ENCODE measurements around the gene E2F2.
"Not testable (repeated sequence)": the region's sequence is repeated elsewhere in the genome, so short reads cannot be mapped to it uniquely, and the experiment has no call there.

E2F2 gene

GRCh38 chr1:23524716-23525401, 6.2 kb downstream of the E2F2 start:
- DNase-seq (ENCODE audit: low read depth): peak; percentile 29

- DNase-seq (ENCODE audit: low read depth): no peak
Observed at GRCh38 chr1:23524163-23524562, 6.9 kb downstream of the E2F2 start.

GRCh38 chr1:23522244-23522982, 8.6 kb downstream of the E2F2 start:
- DNase-seq (ENCODE audit: low read depth): no peak

GRCh38 chr1:23521588-23521987, 9.4 kb downstream of the E2F2 start:
- no peak for DNase-seq (ENCODE audit: low read depth)

- DNase-seq (ENCODE audit: low read depth): no peak
Observed at GRCh38 chr1:23517581-23517980, 13.5 kb downstream of the E2F2 start.

GRCh38 chr1:23515905-23516304, 15.1 kb downstream of the E2F2 start:
- no peak for DNase-seq (ENCODE audit: low read depth)

- DNase-seq (ENCODE audit: low read depth): no peak
Observed at GRCh38 chr1:23514111-23514679, 16.8 kb downstream of the E2F2 start.

- no peak for DNase-seq (ENCODE audit: low read depth)
Observed at GRCh38 chr1:23509896-23510295, 21.1 kb downstream of the E2F2 start.

GRCh38 chr1:23506376-23507107, 24.5 kb downstream of the E2F2 start:
- DNase-seq (ENCODE audit: low read depth): no peak

GRCh38 chr1:23505851-23506250, 25.2 kb downstream of the E2F2 start:
- DNase-seq (ENCODE audit: low read depth): no peak

GRCh38 chr1:23504156-23504555, 26.9 kb downstream of the E2F2 start:
- DNase-seq (ENCODE audit: low read depth): not testable (repeated sequence)

GRCh38 chr1:23502951-23503350, 28.1 kb downstream of the E2F2 start:
- DNase-seq (ENCODE audit: low read depth): no peak

- DNase-seq (ENCODE audit: low read depth): no peak
Observed at GRCh38 chr1:23500466-23500865, 30.6 kb downstream of the E2F2 start.

GRCh38 chr1:23497777-23498439, 33.1 kb downstream of the E2F2 start:
- DNase-seq (ENCODE audit: low read depth): no peak

- no peak for DNase-seq (ENCODE audit: low read depth)
Observed at GRCh38 chr1:23496490-23497181, 34.4 kb downstream of the E2F2 start.

- not testable (repeated sequence) for DNase-seq (ENCODE audit: low read depth)
Observed at GRCh38 chr1:23494836-23495235, 36.2 kb downstream of the E2F2 start.

GRCh38 chr1:23492776-23493175, 38.3 kb downstream of the E2F2 start:
- DNase-seq (ENCODE audit: low read depth): not testable (repeated sequence)

- no peak for DNase-seq (ENCODE audit: low read depth)
Observed at GRCh38 chr1:23492132-23492720, 38.8 kb downstream of the E2F2 start.

- DNase-seq (ENCODE audit: low read depth): no peak
Observed at GRCh38 chr1:23489842-23490241, 41.2 kb downstream of the E2F2 start.

GRCh38 chr1:23485002-23485332, 46.1 kb downstream of the E2F2 start:
- DNase-seq (ENCODE audit: low read depth): no peak
